Pancreas (tissue), 10 donors: ENCODE results near the gene CDH13. TPM values are rescaled to one million over a fixed set of nuclear protein-coding genes. Genes with fewer than 3 reads are reported as not detected.

Source experiments
- ATAC-seq, 4 donors: fragments of 200-7000 bp; cut with Tn5 transposase; one replicate each; pipeline versions ENCODE4 v1.8.0 to v1.9.1; 2020; ENCODE audit warnings: mild to moderate bottlenecking in 4 of 4, moderate library complexity in 4 of 4
- DNase-seq, 6 donors: peaks; one replicate each; pipeline ENCODE4 v3.0.0-alpha.2; 2020
- FAIRE-seq: peaks from 2 replicates; lab custom pipeline; 2012; peaks lifted over from hg19 to GRCh38; lab: Jason Lieb, UNC
- H3K27ac ChIP-seq, 4 donors: fragments of 200-600 bp; sonication (generic); 1 replicate in 3 of 4; 2 replicates in 1 of 4; pipeline versions ENCODE4 v1.5.0 to v1.8.0; 2020
- H3K27me3 ChIP-seq, 4 donors: fragments of 200-600 bp; one replicate each; pipeline ENCODE4 v1.8.0; 2021
- H3K36me3 ChIP-seq, 3 donors: fragments of 200-600 bp; sonication (generic) in 1 of 3; one replicate each; pipeline versions ENCODE4 v1.5.0 to v1.8.0; 2020 to 2021
- H3K4me1 ChIP-seq, 3 donors: fragments of 200-600 bp; one replicate each; pipeline ENCODE4 v1.8.0; 2021
- H3K4me3 ChIP-seq, 4 donors: fragments of 200-600 bp; sonication (generic) in 2 of 4; one replicate each; pipeline versions ENCODE4 v1.5.0 to v1.8.0; 2020 to 2021
- H3K9me3 ChIP-seq, 4 donors: fragments of 200-600 bp; one replicate each; pipeline ENCODE4 v1.8.0; 2021
- CTCF ChIP-seq, 4 donors: fragments of 200-600 bp; sonication (generic) in 3 of 4; IDR thresholded peaks; one replicate each; pipeline versions ENCODE4 v1.5.0 to v1.8.0; 2021; ENCODE audit warnings: antibody characterized with exemption in 4 of 4
- WGBS, 2 donors: extraction: QIAGEN DNeasy Blood & Tissue Kit; methylation state at CpG; one replicate each; pipeline ENCODE4 v1.1.7; 2013; 5-methylcytosine and 5-hydroxymethylcytosine counted together
- intact Hi-C, 3 donors: fragments of 100-400 bp; cut with DNase I; formaldehyde crosslinking; loops; one replicate each; pipeline versions ENCODE4 v1.11.1 to v1.14.2; 2022
- polyA plus RNA-seq, 2 donors: library from polyadenylated mRNA; stranded (reverse); fragments of 200-250 nt; gene quantifications; one replicate each; pipeline ENCODE4 v1.2.3, GENCODE V29; 2013
- total RNA-seq, 6 donors: library from RNA; stranded (reverse); fragmentation: NEBNext Ultra II Directional in 4 of 6; extraction: Animal tissue kit (Norgen Biotek cat#: 25700) in 4 of 6; gene quantifications; one replicate each; pipeline versions ENCODE4 v1.2.1 to v1.2.4, GENCODE V29; 2021 to 2023
- donor health status: healthy with polysubstance abuse.
- donor health status: DM: no; HTN: no; CAD: no; lungs with moderate emphysema.
- donor health status: DM: no; HTN: no; CAD: no.
- donor health status: control.
- donor health status: control.
- donor health status: Bipolar disorder and iron deficiency.
- donor health status: DM: yes; HTN: yes; CAD: no.
- donor health status: DM: no; HTN: no; CAD: no.
- donor health status: DM: no; HTN: no; CAD: no.
- donor health status: DM: yes; HTN: yes; CAD: no.

Gene CDH13
- total and polyA plus RNA-seq, 8 donors: 0.12 to 1.0 (median 0.37) TPM

- no peak for TF ChIP-seq CTCF (IDR thresholded peaks at IDR 0.05)
- DNase-seq: no peak
- Histone ChIP-seq H3K27me3 (no peaks in the 10 kb centered on the region), H3K9me3 (no peaks in the 10 kb centered on the region), H3K27ac (no peak overlapping the region), H3K36me3 (no peaks in the 10 kb centered on the region), H3K4me1 (no peaks in the 10 kb centered on the region), H3K4me3 (no peak overlapping the region)
- intact Hi-C loops: no loop called here
- 58 to 74% methylated on average over 4 of the region's 4 CpGs for whole genome bisulfite sequencing, 2 donors
- FAIRE-seq: no peak
- no peak for ATAC-seq
These were observed 378.3 kb downstream of the CDH13 start for GRCh38 chr16:83004868-83005652.

- no peak for ATAC-seq
- no peak for FAIRE-seq
These were observed 378.9 kb downstream of the CDH13 start for GRCh38 chr16:83005653-83006160.

GRCh38 chr16:83010776-83011720, 384.3 kb downstream of the CDH13 start:
- Histone ChIP-seq H3K4me1 (no peaks in the 10 kb centered on the region), H3K36me3 (no peaks in the 10 kb centered on the region), H3K4me3 (no peak overlapping the region), H3K27ac (no peak overlapping the region), H3K27me3 (peaks cover 0 to 6% (median 0%) of the 10 kb centered on the region in 4 donors), H3K9me3 (no peaks in the 10 kb centered on the region)
- ATAC-seq (no peak), FAIRE-seq (no peak), DNase-seq (no peak)
- intact Hi-C loops: no loop called here
- 62 to 70% methylated on average over 15 of the region's 15 CpGs for WGBS, 2 donors
- TF ChIP-seq CTCF (IDR thresholded peaks at IDR 0.05): no peak

More at GRCh38 chr16:83005653-83006160, 378.9 kb downstream of the CDH13 start:
- H3K27ac ChIP-seq: no peak overlapping the region
- no peaks in the 10 kb centered on the region for H3K9me3 ChIP-seq
- 62 to 66% methylated on average over 1 of the region's 1 CpG for WGBS, 2 donors
- no peak for DNase-seq
- H3K27me3 ChIP-seq: no peaks in the 10 kb centered on the region
- no peak overlapping the region for H3K4me3 ChIP-seq
- no peaks in the 10 kb centered on the region for H3K36me3 ChIP-seq
- TF ChIP-seq CTCF (IDR thresholded peaks at IDR 0.05): no peak
- H3K4me1 ChIP-seq: no peaks in the 10 kb centered on the region
- intact Hi-C loops: no loop called here

GRCh38 chr16:83011939-83012338, 385.2 kb downstream of the CDH13 start:
- H3K36me3 ChIP-seq: no peaks in the 10 kb centered on the region
- intact Hi-C loops: no loop called here
- H3K27me3 ChIP-seq: peaks cover 0 to 6% (median 0%) of the 10 kb centered on the region in 4 donors
- FAIRE-seq (no peak), ATAC-seq (no peak), DNase-seq (no peak)
- 73 to 91% methylated on average over 2 of the region's 2 CpGs for WGBS, 2 donors
- H3K4me3 ChIP-seq: no peak overlapping the region
- H3K9me3 ChIP-seq: no peaks in the 10 kb centered on the region
- H3K27ac ChIP-seq: no peak overlapping the region
- H3K4me1 ChIP-seq: no peaks in the 10 kb centered on the region
- no peak for TF ChIP-seq CTCF (IDR thresholded peaks at IDR 0.05)
